ENCODE data around the gene ACVR2B.

ACVR2B gene

GRCh38 chr3:38450853-38451252 is 2.8 kb upstream of the ACVR2B start:
- no peak overlapping the region for H3K18ac ChIP-seq (ENCODE audit: low read length)
- H3K9me3 ChIP-seq (replicated peaks in 1 of 2; ENCODE audit: control insufficient read depth in 2 of 2, insufficient read depth in 1 of 2, low read depth in 1 of 2, low read length in 2 of 2): peaks cover 3% of the 10 kb centered on the region in 2 donors
- no peak overlapping the region for H2AK5ac ChIP-seq (ENCODE audit: low read depth, low read length)
- no peak overlapping the region for H3K14ac ChIP-seq (ENCODE audit: low read length)
- H3K4me1 ChIP-seq (ENCODE audit: control insufficient read depth in 2 of 2, insufficient read depth in 1 of 2, low read depth in 1 of 2, low read length in 2 of 2): peaks cover 6 to 8% of the 10 kb centered on the region in 2 donors
- H3K27ac ChIP-seq (replicated peaks; ENCODE audit: low read length): no peak overlapping the region
- H2BK5ac ChIP-seq (ENCODE audit: low read length): no peak overlapping the region
- peaks cover 7% of the 10 kb centered on the region for H3K79me1 ChIP-seq (ENCODE audit: low read depth, low read length)
- H2BK12ac ChIP-seq (ENCODE audit: low read length): no peak overlapping the region
- no peak overlapping the region for H3K4ac ChIP-seq (ENCODE audit: low read length)
- no peak overlapping the region for H3K23ac ChIP-seq (ENCODE audit: low read depth, low read length, poor library complexity)
- H3K27me3 ChIP-seq (ENCODE audit: control insufficient read depth in 3 of 3, insufficient read depth in 3 of 3, low read depth in 1 of 3, low read length in 3 of 3): no peaks in the 10 kb centered on the region
- no peak overlapping the region for H4K91ac ChIP-seq (ENCODE audit: low read depth, low read length, poor library complexity)
- H2BK15ac ChIP-seq (ENCODE audit: low read length): no peak overlapping the region
- no peak overlapping the region for H4K8ac ChIP-seq (ENCODE audit: low read depth, low read length)
- no peak overlapping the region for H2BK120ac ChIP-seq (ENCODE audit: low read depth, low read length)
- H2AFZ ChIP-seq (ENCODE audit: low read length): no peak overlapping the region
- H3K4me3 ChIP-seq (ENCODE audit: low read length in 2 of 2): no peak overlapping the region
- no peak overlapping the region for H3K4me2 ChIP-seq (ENCODE audit: insufficient read depth, low read length, poor library complexity, severe bottlenecking)
- no peak for DNase-seq (ENCODE audit: low spot score)
- no peak overlapping the region for H3K9ac ChIP-seq (ENCODE audit: low read depth, low read length, poor library complexity)
- peaks cover 0 to 2% of the 10 kb centered on the region in 2 donors for H3K36me3 ChIP-seq (replicated peaks in 1 of 2; ENCODE audit: control insufficient read depth in 2 of 2, insufficient read depth in 2 of 2, low read length in 2 of 2)
- WGBS, 2 donors (ENCODE audit: extremely low coverage in 2 of 2, insufficient read length in 2 of 2, insufficient replicate concordance in 1 of 2): no CpG with 5 or more reads among the region's 3 CpGs

GRCh38 chr3:38453913-38454177 is 155 bp downstream of the ACVR2B start:
- peaks cover 7% of the 10 kb centered on the region for H3K79me1 ChIP-seq (ENCODE audit: low read depth, low read length)
- H2BK5ac ChIP-seq (ENCODE audit: low read length): peak overlapping the region; percentile 93
- peak overlapping the region; percentile 87 for H4K8ac ChIP-seq (ENCODE audit: low read depth, low read length)
- peak overlapping the region; percentile 76 for H3K23ac ChIP-seq (ENCODE audit: low read depth, low read length, poor library complexity)
- peak overlapping the region; percentile 92 for H3K14ac ChIP-seq (ENCODE audit: low read length)
- peak overlapping the region; percentile 95 to 100 for H3K4me3 ChIP-seq (ENCODE audit: low read length in 2 of 2)
- peaks cover 3% of the 10 kb centered on the region in 2 donors for H3K9me3 ChIP-seq (replicated peaks in 1 of 2; ENCODE audit: control insufficient read depth in 2 of 2, insufficient read depth in 1 of 2, low read depth in 1 of 2, low read length in 2 of 2)
- H3K4me2 ChIP-seq (ENCODE audit: insufficient read depth, low read length, poor library complexity, severe bottlenecking): peak overlapping the region; percentile 84
- H3K27me3 ChIP-seq (ENCODE audit: control insufficient read depth in 3 of 3, insufficient read depth in 3 of 3, low read depth in 1 of 3, low read length in 3 of 3): no peaks in the 10 kb centered on the region
- H2BK12ac ChIP-seq (ENCODE audit: low read length): no peak overlapping the region
- peak overlapping the region; percentile 99 for H3K9ac ChIP-seq (ENCODE audit: low read depth, low read length, poor library complexity)
- DNase-seq (ENCODE audit: low spot score): no peak
- H4K91ac ChIP-seq (ENCODE audit: low read depth, low read length, poor library complexity): peak overlapping the region; percentile 82
- peak overlapping the region; percentile 81 for H2BK120ac ChIP-seq (ENCODE audit: low read depth, low read length)
- peaks cover 11 to 14% of the 10 kb centered on the region in 2 donors for H3K4me1 ChIP-seq (ENCODE audit: control insufficient read depth in 2 of 2, insufficient read depth in 1 of 2, low read depth in 1 of 2, low read length in 2 of 2)
- H2AFZ ChIP-seq (ENCODE audit: low read length): peak overlapping the region; percentile 90
- H3K18ac ChIP-seq (ENCODE audit: low read length): peak overlapping the region; percentile 99
- no CpG with 5 or more reads among the region's 36 CpGs for WGBS, 2 donors (ENCODE audit: extremely low coverage in 2 of 2, insufficient read length in 2 of 2, insufficient replicate concordance in 1 of 2)
- peak overlapping the region; percentile 71 for H2BK15ac ChIP-seq (ENCODE audit: low read length)
- peak overlapping the region; percentile 45 for H3K4ac ChIP-seq (ENCODE audit: low read length)
- H2AK5ac ChIP-seq (ENCODE audit: low read depth, low read length): peak overlapping the region; percentile 99
- H3K36me3 ChIP-seq (replicated peaks in 1 of 2; ENCODE audit: control insufficient read depth in 2 of 2, insufficient read depth in 2 of 2, low read length in 2 of 2): peaks cover 0 to 19% of the 10 kb centered on the region in 2 donors
- peak overlapping the region; percentile 92 for H3K27ac ChIP-seq (replicated peaks; ENCODE audit: low read length)

GRCh38 chr3:38454178-38454883 is 641 bp downstream of the ACVR2B start:
- Histone ChIP-seq H2AK5ac (ENCODE audit: low read depth, low read length) (peak overlapping the region; percentile 99), H3K79me1 (ENCODE audit: low read depth, low read length) (peaks cover 10% of the 10 kb centered on the region), H2BK15ac (ENCODE audit: low read length) (peak overlapping the region; percentile 71), H3K18ac (ENCODE audit: low read length) (peak overlapping the region; percentile 99), H3K9ac (ENCODE audit: low read depth, low read length, poor library complexity) (peak overlapping the region; percentile 99), H2AFZ (ENCODE audit: low read length) (peak overlapping the region; percentile 90), H3K36me3 (replicated peaks in 1 of 2; ENCODE audit: control insufficient read depth in 2 of 2, insufficient read depth in 2 of 2, low read length in 2 of 2) (peaks cover 0 to 19% of the 10 kb centered on the region in 2 donors), H2BK5ac (ENCODE audit: low read length) (peak overlapping the region; percentile 93), H3K4me3 (ENCODE audit: low read length in 2 of 2) (peak overlapping the region; percentile 95 to 100), H2BK120ac (ENCODE audit: low read depth, low read length) (peak overlapping the region; percentile 81), H3K14ac (ENCODE audit: low read length) (peak overlapping the region; percentile 92), H2BK12ac (ENCODE audit: low read length) (peak overlapping the region; percentile 48), H4K91ac (ENCODE audit: low read depth, low read length, poor library complexity) (peak overlapping the region; percentile 82), H3K4ac (ENCODE audit: low read length) (peak overlapping the region; percentile 45), H3K4me1 (ENCODE audit: control insufficient read depth in 2 of 2, insufficient read depth in 1 of 2, low read depth in 1 of 2, low read length in 2 of 2) (peaks cover 11 to 19% of the 10 kb centered on the region in 2 donors), H3K9me3 (replicated peaks in 1 of 2; ENCODE audit: control insufficient read depth in 2 of 2, insufficient read depth in 1 of 2, low read depth in 1 of 2, low read length in 2 of 2) (peaks cover 3% of the 10 kb centered on the region in 2 donors), H3K27ac (replicated peaks; ENCODE audit: low read length) (peak overlapping the region; percentile 92), H3K4me2 (ENCODE audit: insufficient read depth, low read length, poor library complexity, severe bottlenecking) (peak overlapping the region; percentile 84), H3K27me3 (ENCODE audit: control insufficient read depth in 3 of 3, insufficient read depth in 3 of 3, low read depth in 1 of 3, low read length in 3 of 3) (no peaks in the 10 kb centered on the region), H3K23ac (ENCODE audit: low read depth, low read length, poor library complexity) (peak overlapping the region; percentile 76), H4K8ac (ENCODE audit: low read depth, low read length) (peak overlapping the region; percentile 87)
- DNase-seq (ENCODE audit: low spot score): peak; percentile 40
- WGBS, 2 donors (ENCODE audit: extremely low coverage in 2 of 2, insufficient read length in 2 of 2, insufficient replicate concordance in 1 of 2): no CpG with 5 or more reads among the region's 78 CpGs

- DNase-seq (ENCODE audit: low spot score): peak; percentile 82
- H3K27ac ChIP-seq (replicated peaks; ENCODE audit: low read length): peak overlapping the region; percentile 92
- WGBS, 2 donors (ENCODE audit: extremely low coverage in 2 of 2, insufficient read length in 2 of 2, insufficient replicate concordance in 1 of 2): no CpG with 5 or more reads among the region's 72 CpGs
Measured at GRCh38 chr3:38454884-38455638, 1.4 kb downstream of the ACVR2B start.

More at GRCh38 chr3:38454884-38455638, 1.4 kb downstream of the ACVR2B start:
- Histone ChIP-seq H3K9me3 (replicated peaks in 1 of 2; ENCODE audit: control insufficient read depth in 2 of 2, insufficient read depth in 1 of 2, low read depth in 1 of 2, low read length in 2 of 2) (peaks cover 3% of the 10 kb centered on the region in 2 donors), H3K18ac (ENCODE audit: low read length) (peak overlapping the region; percentile 99), H2AK5ac (ENCODE audit: low read depth, low read length) (peak overlapping the region; percentile 99), H3K4me1 (ENCODE audit: control insufficient read depth in 2 of 2, insufficient read depth in 1 of 2, low read depth in 1 of 2, low read length in 2 of 2) (peaks cover 11 to 22% of the 10 kb centered on the region in 2 donors), H4K8ac (ENCODE audit: low read depth, low read length) (no peak overlapping the region), H2BK5ac (ENCODE audit: low read length) (peak overlapping the region; percentile 93), H3K4me3 (ENCODE audit: low read length in 2 of 2) (peak overlapping the region; percentile 95 to 100), H3K4ac (ENCODE audit: low read length) (no peak overlapping the region), H3K9ac (ENCODE audit: low read depth, low read length, poor library complexity) (peak overlapping the region; percentile 99), H3K27me3 (ENCODE audit: control insufficient read depth in 3 of 3, insufficient read depth in 3 of 3, low read depth in 1 of 3, low read length in 3 of 3) (no peaks in the 10 kb centered on the region), H2BK120ac (ENCODE audit: low read depth, low read length) (peak overlapping the region; percentile 81), H3K4me2 (ENCODE audit: insufficient read depth, low read length, poor library complexity, severe bottlenecking) (peak overlapping the region; percentile 84), H3K79me1 (ENCODE audit: low read depth, low read length) (peaks cover 13% of the 10 kb centered on the region), H3K23ac (ENCODE audit: low read depth, low read length, poor library complexity) (peak overlapping the region; percentile 76), H3K36me3 (replicated peaks in 1 of 2; ENCODE audit: control insufficient read depth in 2 of 2, insufficient read depth in 2 of 2, low read length in 2 of 2) (peaks cover 0 to 21% of the 10 kb centered on the region in 2 donors), H2AFZ (ENCODE audit: low read length) (peak overlapping the region; percentile 90), H2BK15ac (ENCODE audit: low read length) (peak overlapping the region; percentile 80), H2BK12ac (ENCODE audit: low read length) (no peak overlapping the region), H3K14ac (ENCODE audit: low read length) (peak overlapping the region; percentile 92), H4K91ac (ENCODE audit: low read depth, low read length, poor library complexity) (peak overlapping the region; percentile 82)

All from neuronal stem cell (in vitro differentiated cells).